ENCODE data around the gene EIF3B.

The EIF3B gene

GRCh38 chr7:2379161-2379560 lies 24.5 kb downstream of the EIF3B start:
- Histone ChIP-seq H3K79me2 (ENCODE audit: low read length) (peaks cover 42% of the 10 kb centered on the region), H3K27me3 (ENCODE audit: low read depth, low read length) (no peaks in the 10 kb centered on the region), H2AFZ (ENCODE audit: low read depth, low read length) (no peak overlapping the region), H3K27ac (ENCODE audit: low read length) (no peak overlapping the region), H3K4me2 (ENCODE audit: low read length) (no peak overlapping the region), H3K9ac (ENCODE audit: low read length) (no peak overlapping the region), H4K20me1 (ENCODE audit: insufficient read depth, low read length) (peaks cover 19% of the 10 kb centered on the region), H3K4me1 (ENCODE audit: low read length) (no peaks in the 10 kb centered on the region), H3K36me3 (replicated peaks; ENCODE audit: low read depth, low read length) (peaks cover 38% of the 10 kb centered on the region), H3K4me3 (ENCODE audit: low read length) (no peak overlapping the region), H3K9me3 (ENCODE audit: insufficient read depth, low read length) (no peaks in the 10 kb centered on the region)
- no peak for TF ChIP-seq CTCF (IDR thresholded peaks at IDR 0.05; ENCODE audit: low read depth, low read length)
- TF ChIP-seq EZH2phosphoT487 (IDR thresholded peaks at IDR 0.05; ENCODE audit: low read depth): no peak

- TF ChIP-seq CTCF (IDR thresholded peaks at IDR 0.05; ENCODE audit: low read depth, low read length) (no peak), EZH2phosphoT487 (IDR thresholded peaks at IDR 0.05; ENCODE audit: low read depth) (no peak)
- H3K4me1 ChIP-seq (ENCODE audit: low read length): no peaks in the 10 kb centered on the region
- H3K9ac ChIP-seq (ENCODE audit: low read length): no peak overlapping the region
- H2AFZ ChIP-seq (ENCODE audit: low read depth, low read length): no peak overlapping the region
- H4K20me1 ChIP-seq (ENCODE audit: insufficient read depth, low read length): peaks cover 19% of the 10 kb centered on the region
- H3K79me2 ChIP-seq (ENCODE audit: low read length): peaks cover 34% of the 10 kb centered on the region
- no peaks in the 10 kb centered on the region for H3K27me3 ChIP-seq (ENCODE audit: low read depth, low read length)
- no peaks in the 10 kb centered on the region for H3K9me3 ChIP-seq (ENCODE audit: insufficient read depth, low read length)
- H3K4me2 ChIP-seq (ENCODE audit: low read length): no peak overlapping the region
- no peak overlapping the region for H3K27ac ChIP-seq (ENCODE audit: low read length)
- H3K4me3 ChIP-seq (ENCODE audit: low read length): no peak overlapping the region
- peaks cover 31% of the 10 kb centered on the region for H3K36me3 ChIP-seq (replicated peaks; ENCODE audit: low read depth, low read length)
Measured at GRCh38 chr7:2379821-2380450, 25.3 kb downstream of the EIF3B start.

GRCh38 chr7:2380461-2380860 lies 25.8 kb downstream of the EIF3B start:
- H3K4me2 ChIP-seq (ENCODE audit: low read length): no peak overlapping the region
- H3K79me2 ChIP-seq (ENCODE audit: low read length): peaks cover 29% of the 10 kb centered on the region
- no peaks in the 10 kb centered on the region for H3K9me3 ChIP-seq (ENCODE audit: insufficient read depth, low read length)
- no peak for TF ChIP-seq EZH2phosphoT487 (IDR thresholded peaks at IDR 0.05; ENCODE audit: low read depth)
- TF ChIP-seq CTCF (IDR thresholded peaks at IDR 0.05; ENCODE audit: low read depth, low read length): no peak
- H3K27me3 ChIP-seq (ENCODE audit: low read depth, low read length): no peaks in the 10 kb centered on the region
- peaks cover 19% of the 10 kb centered on the region for H4K20me1 ChIP-seq (ENCODE audit: insufficient read depth, low read length)
- H3K4me3 ChIP-seq (ENCODE audit: low read length): no peak overlapping the region
- H3K9ac ChIP-seq (ENCODE audit: low read length): no peak overlapping the region
- no peak overlapping the region for H2AFZ ChIP-seq (ENCODE audit: low read depth, low read length)
- H3K27ac ChIP-seq (ENCODE audit: low read length): no peak overlapping the region
- peaks cover 26% of the 10 kb centered on the region for H3K36me3 ChIP-seq (replicated peaks; ENCODE audit: low read depth, low read length)
- no peaks in the 10 kb centered on the region for H3K4me1 ChIP-seq (ENCODE audit: low read length)

GRCh38 chr7:2381227-2381626 lies 26.6 kb downstream of the EIF3B start:
- peaks cover 19% of the 10 kb centered on the region for H4K20me1 ChIP-seq (ENCODE audit: insufficient read depth, low read length)
- no peak overlapping the region for H3K27ac ChIP-seq (ENCODE audit: low read length)
- H3K79me2 ChIP-seq (ENCODE audit: low read length): peaks cover 21% of the 10 kb centered on the region
- no peak for TF ChIP-seq CTCF (IDR thresholded peaks at IDR 0.05; ENCODE audit: low read depth, low read length)
- no peak for TF ChIP-seq EZH2phosphoT487 (IDR thresholded peaks at IDR 0.05; ENCODE audit: low read depth)
- H3K4me1 ChIP-seq (ENCODE audit: low read length): no peaks in the 10 kb centered on the region
- no peak overlapping the region for H2AFZ ChIP-seq (ENCODE audit: low read depth, low read length)
- peaks cover 18% of the 10 kb centered on the region for H3K36me3 ChIP-seq (replicated peaks; ENCODE audit: low read depth, low read length)
- H3K4me2 ChIP-seq (ENCODE audit: low read length): no peak overlapping the region
- no peaks in the 10 kb centered on the region for H3K27me3 ChIP-seq (ENCODE audit: low read depth, low read length)
- no peak overlapping the region for H3K4me3 ChIP-seq (ENCODE audit: low read length)
- no peak overlapping the region for H3K9ac ChIP-seq (ENCODE audit: low read length)
- no peaks in the 10 kb centered on the region for H3K9me3 ChIP-seq (ENCODE audit: insufficient read depth, low read length)
